H1 (cell line): ENCODE results near the gene CFAP54. TPM values are rescaled to one million over a fixed set of nuclear protein-coding genes. Genes with fewer than 3 reads are reported as not detected.

Source experiments
- CTCF ChIA-PET: fragments of 300-600 bp; sonication (Branson Sonifier 250); formaldehyde crosslinking; loops from one replicate; lab custom pipeline; 2021; ENCODE audit not compliant: partially characterized antibody; lab: Charles Lee
- POLR2A ChIA-PET: fragments of 300-600 bp; sonication (Branson Sonifier 250); formaldehyde crosslinking; loops from one replicate; lab custom pipeline; 2021; ENCODE audit warnings: inconsistent platforms; ENCODE audit not compliant: partially characterized antibody; lab: Charles Lee
- DNase-seq, 2 experiments: peaks; one replicate each; pipeline versions ENCODE4 v3.0.0 to v3.0.0-alpha.2; 2010 to 2022; ENCODE audit warnings: low spot score in 2 of 2, low read depth in 1 of 2, mixed read lengths in 1 of 2
- FAIRE-seq: peaks from 2 replicates; lab custom pipeline; 2011; peaks lifted over from hg19 to GRCh38; lab: Jason Lieb, UNC
- H2AFZ ChIP-seq: 2 replicates; pipeline ENCODE4 v1.8.1; 2012; ENCODE audit warnings: low read length, inconsistent platforms
- H2AK5ac ChIP-seq: 2 replicates; pipeline ENCODE4 v1.6.1; 2013; ENCODE audit warnings: low read depth, low read length
- H2BK120ac ChIP-seq: replicated peaks from 2 replicates; pipeline ENCODE3; 2013; ENCODE audit warnings: low read depth, low read length, inconsistent platforms
- H2BK12ac ChIP-seq: 2 replicates; pipeline ENCODE4 v1.6.1; 2013; ENCODE audit warnings: low read depth, low read length
- H2BK15ac ChIP-seq: 2 replicates; pipeline ENCODE4 v1.6.1; 2013; ENCODE audit warnings: low read length
- H2BK20ac ChIP-seq: 2 replicates; pipeline ENCODE4 v1.6.1; 2013; ENCODE audit warnings: low read length
- H2BK5ac ChIP-seq: 2 replicates; pipeline ENCODE4 v1.6.1; 2013; ENCODE audit warnings: low read depth, low read length
- H3K14ac ChIP-seq: 2 replicates; pipeline ENCODE4 v1.6.1; 2013; ENCODE audit warnings: inconsistent platforms; ENCODE audit not compliant: insufficient read length
- H3K18ac ChIP-seq: 2 replicates; pipeline ENCODE4 v1.6.1; 2013; ENCODE audit warnings: low read length; ENCODE audit errors: extremely low read depth
- H3K23ac ChIP-seq: 2 replicates; pipeline ENCODE4 v1.6.1; 2013; ENCODE audit warnings: inconsistent platforms; ENCODE audit not compliant: insufficient read length
- H3K23me2 ChIP-seq: 2 replicates; pipeline ENCODE4 v1.6.1; 2013; ENCODE audit warnings: low read depth, low read length
- H3K27ac ChIP-seq: 2 replicates; pipeline ENCODE4 v1.6.1; 2011; ENCODE audit warnings: low read depth, low read length, inconsistent platforms
- H3K27me3 ChIP-seq, 4 experiments: replicated peaks in 1 of 4; 1 replicate in 1 of 4; 2 replicates in 3 of 4; pipeline versions ENCODE4 v1.6.1 to v1.8.1; 2011 to 2013; ENCODE audit warnings: low read length in 3 of 4, mild to moderate bottlenecking in 3 of 4, inconsistent platforms in 2 of 4, mixed read lengths in 2 of 4, moderate library complexity in 1 of 4; ENCODE audit not compliant: control insufficient read depth in 3 of 4, insufficient read depth in 3 of 4; ENCODE audit errors: extremely low read depth in 1 of 4
- H3K36me3 ChIP-seq, 4 experiments: 2 replicates each; pipeline versions ENCODE4 v1.6.1 to v1.8.1; 2011 to 2013; ENCODE audit warnings: mild to moderate bottlenecking in 4 of 4, low read length in 3 of 4, moderate library complexity in 2 of 4, control low read depth in 1 of 4, inconsistent platforms in 1 of 4; ENCODE audit not compliant: insufficient read depth in 4 of 4, control insufficient read depth in 2 of 4
- H3K4ac ChIP-seq: replicated peaks from 2 replicates; pipeline ENCODE3; 2013; ENCODE audit warnings: low read length, low read depth, mixed read lengths, inconsistent platforms; ENCODE audit not compliant: insufficient read length
- H3K4me1 ChIP-seq, 4 experiments: replicated peaks in 1 of 4; 1 replicate in 1 of 4; 2 replicates in 3 of 4; pipeline versions ENCODE4 v1.6.1 to v1.8.1; 2011 to 2013; ENCODE audit warnings: low read length in 3 of 4, inconsistent platforms in 2 of 4, mixed read lengths in 1 of 4; ENCODE audit not compliant: insufficient read depth in 4 of 4, control insufficient read depth in 3 of 4
- H3K4me2 ChIP-seq, 2 experiments: 2 replicates each; pipeline versions ENCODE4 v1.6.1 to v1.8.1; 2011 to 2013; ENCODE audit warnings: low read depth in 2 of 2, low read length in 2 of 2, control low read depth in 1 of 2, inconsistent platforms in 1 of 2, mild to moderate bottlenecking in 1 of 2; ENCODE audit not compliant: insufficient read depth in 1 of 2
- H3K4me3 ChIP-seq, 4 experiments: fragments of 200-600, 300-600 bp in 1 of 4; sonication (generic), shearing (Covaris generic), sonication (Bioruptor Twin) in 1 of 4; 2 replicates each; pipeline versions ENCODE4 v1.5.1 to v1.8.1; 2011 to 2016; ENCODE audit warnings: low read length in 4 of 4, low read depth in 3 of 4, control low read depth in 2 of 4, inconsistent platforms in 2 of 4, mild to moderate bottlenecking in 2 of 4, mixed read lengths in 1 of 4, moderate library complexity in 1 of 4; ENCODE audit not compliant: insufficient read depth in 2 of 4; ENCODE audit errors: extremely low read depth in 1 of 4
- H3K56ac ChIP-seq: replicated peaks from 2 replicates; pipeline ENCODE3; 2013; ENCODE audit warnings: low read depth, mild to moderate bottlenecking, mixed read lengths, low read length, inconsistent platforms; ENCODE audit not compliant: insufficient read length
- H3K79me1 ChIP-seq: 2 replicates; pipeline ENCODE4 v1.6.1; 2013; ENCODE audit warnings: low read depth, low read length, control low read depth
- H3K79me2 ChIP-seq, 2 experiments: 2 replicates each; pipeline versions ENCODE4 v1.6.1 to v1.8.1; 2012 to 2013; ENCODE audit warnings: low read length in 2 of 2, mild to moderate bottlenecking in 2 of 2, inconsistent platforms in 1 of 2; ENCODE audit not compliant: insufficient read depth in 2 of 2, control insufficient read depth in 1 of 2
- H3K9ac ChIP-seq, 4 experiments: replicated peaks in 1 of 4; 1 replicate in 1 of 4; 2 replicates in 3 of 4; pipeline versions ENCODE4 v1.6.1 to v1.8.1; 2011 to 2013; ENCODE audit warnings: low read depth in 3 of 4, low read length in 3 of 4, control low read depth in 2 of 4, mild to moderate bottlenecking in 2 of 4, moderate library complexity in 2 of 4, inconsistent platforms in 1 of 4; ENCODE audit errors: extremely low read depth in 1 of 4
- H3K9me3 ChIP-seq, 2 experiments: 2 replicates each; pipeline versions ENCODE4 v1.6.1 to v1.8.1; 2012 to 2013; ENCODE audit warnings: mild to moderate bottlenecking in 2 of 2, moderate library complexity in 2 of 2, control low read depth in 1 of 2, inconsistent platforms in 1 of 2, low read depth in 1 of 2, low read length in 1 of 2, mixed read lengths in 1 of 2; ENCODE audit not compliant: insufficient read depth in 2 of 2
- H4K20me1 ChIP-seq, 2 experiments: replicated peaks in 1 of 2; 2 replicates each; pipeline versions ENCODE3 to v1.8.1; 2011 to 2013; ENCODE audit warnings: inconsistent platforms in 2 of 2, low read length in 2 of 2, mild to moderate bottlenecking in 1 of 2; ENCODE audit not compliant: insufficient read depth in 2 of 2, control insufficient read depth in 1 of 2
- H4K5ac ChIP-seq: 2 replicates; pipeline ENCODE4 v1.6.1; 2013; ENCODE audit warnings: low read length, low read depth, mixed read lengths, inconsistent platforms; ENCODE audit not compliant: insufficient read length
- H4K8ac ChIP-seq: 2 replicates; pipeline ENCODE4 v1.8.0; 2013; ENCODE audit warnings: mild to moderate bottlenecking, moderate library complexity, low read length, inconsistent platforms; ENCODE audit not compliant: insufficient read depth; ENCODE audit errors: extremely low read depth
- H4K91ac ChIP-seq: replicated peaks from 2 replicates; pipeline ENCODE3; 2013; ENCODE audit warnings: low read length, mixed read lengths, inconsistent platforms; ENCODE audit not compliant: insufficient read length
- MAFK ChIP-seq: IDR thresholded peaks from 2 replicates; pipeline ENCODE4 v1.6.1; 2012; ENCODE audit warnings: low read depth, mild to moderate bottlenecking, improper control_type of control experiment, low read length
- SIX5 ChIP-seq: IDR thresholded peaks from 2 replicates; pipeline ENCODE4 v1.6.1; 2011; ENCODE audit warnings: mild to moderate bottlenecking, low read depth, low read length
- WGBS, 2 experiments: shearing (Covaris generic) in 1 of 2; methylation state at CpG; one replicate each; pipeline versions ENCODE4 v1.1.6 to v1.1.7; 2013 to 2015; ENCODE audit warnings: low lambda C conversion rate in 2 of 2, mixed read lengths in 2 of 2, inconsistent platforms in 1 of 2, low coverage in 1 of 2, missing lambda C conversion rate in 1 of 2; ENCODE audit not compliant: insufficient replicate concordance in 2 of 2, insufficient coverage in 1 of 2, insufficient read length in 1 of 2; ENCODE audit errors: extremely low coverage in 1 of 2, missing lambda C conversion rate in 1 of 2; 5-methylcytosine and 5-hydroxymethylcytosine counted together
- polyA plus RNA-seq, 7 experiments: library from polyadenylated mRNA; depleted of rRNA in 3 of 7; stranded (reverse) in 5 of 7; unstranded in 2 of 7; fragments of >200 nt in 5 of 7; fragments of 200-250 nt in 2 of 7; gene quantifications; 1 replicate in 5 of 7; 2 replicates in 1 of 7; 4 replicates in 1 of 7; pipeline versions ENCODE4 v1.2.1 to v1.2.3, GENCODE V29; 2011 to 2013; ENCODE audit warnings: missing spikeins in 2 of 7, mixed read lengths in 2 of 7
- total RNA-seq: library from RNA; stranded (reverse); fragmentation: NEBNext Ultra II Directional; extraction: Animal tissue kit (Norgen Biotek cat#: 25700); gene quantifications from 2 replicates; pipeline ENCODE4 v1.2.1, GENCODE V29; 2021

CFAP54 gene
- total and polyA plus RNA-seq, 2 of the 8 experiments (the other 6 are each of a cell fraction or from before 2014, with no cell fraction given): 0.17 to 0.33 TPM

DNA sequence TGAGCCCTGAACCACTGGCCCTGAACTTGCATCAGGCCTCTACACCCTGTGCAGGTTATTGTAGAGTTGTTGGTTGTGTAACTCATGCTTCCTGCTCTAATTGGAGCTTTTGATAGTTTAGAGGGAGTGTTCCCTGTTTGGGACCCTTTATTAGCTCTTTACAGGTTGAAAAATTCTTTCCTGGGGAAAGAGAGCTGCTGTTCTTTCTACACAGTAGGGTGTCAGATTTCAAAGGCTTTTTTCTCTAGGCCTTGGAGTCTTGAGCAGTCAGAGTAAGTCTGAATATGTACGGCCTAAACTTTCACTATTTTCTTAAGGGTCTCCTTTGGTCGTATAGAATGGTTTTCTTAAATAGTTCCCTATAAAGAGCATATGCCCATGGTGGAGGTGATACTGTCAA lies 356.9 kb downstream of the CFAP54 start:
- no peak overlapping the region for H4K91ac ChIP-seq
- H3K36me3 ChIP-seq: no peaks in the 10 kb centered on the region
- no peaks in the 10 kb centered on the region for H3K79me2 ChIP-seq
- H2BK12ac ChIP-seq: no peak overlapping the region
- no peak overlapping the region for H2BK5ac ChIP-seq
- 60% methylated on average over 2 of the region's 2 CpGs; no CpG with 5 or more reads in 1 of the 2 experiments for WGBS, 2 experiments
- FAIRE-seq (no peak), DNase-seq (no peak)
- H2BK120ac ChIP-seq: no peak overlapping the region
- H3K18ac ChIP-seq: no peak overlapping the region
- peaks cover 0 to 6% (median 0%) of the 10 kb centered on the region in 4 experiments; a peak in 2 of 7 replicates for H3K4me1 ChIP-seq
- no peaks in the 10 kb centered on the region for H3K79me1 ChIP-seq
- no peak overlapping the region for H3K27ac ChIP-seq
- H4K5ac ChIP-seq: no peak overlapping the region
- H3K9me3 ChIP-seq: no peaks in the 10 kb centered on the region
- no peaks in the 10 kb centered on the region for H3K27me3 ChIP-seq
- no peak overlapping the region for H2AFZ ChIP-seq
- no peak overlapping the region for H3K9ac ChIP-seq
- H2BK15ac ChIP-seq: no peak overlapping the region
- H3K4ac ChIP-seq: no peak overlapping the region
- CTCF ChIA-PET: no interaction called here
- no peaks in the 10 kb centered on the region for H3K23me2 ChIP-seq
- no peak overlapping the region for H3K23ac ChIP-seq
- no peak overlapping the region for H4K8ac ChIP-seq
- no peak overlapping the region for H2BK20ac ChIP-seq
- TF ChIP-seq MAFK (no peak), SIX5 (0 out of 2 replicates have a peak, but pooled peaks have one; percentile 25)
- TF ChIP-seq, all 59 proteins: peak for 1
- POLR2A ChIA-PET: no interaction called here
- no peaks in the 10 kb centered on the region for H4K20me1 ChIP-seq
- H3K4me3 ChIP-seq: no peak overlapping the region
- peak overlapping the region in 1 of 2 experiments; percentile 28; a peak in 1 of 4 replicates for H3K4me2 ChIP-seq
- H3K56ac ChIP-seq: no peak overlapping the region
- H3K14ac ChIP-seq: no peak overlapping the region
- H2AK5ac ChIP-seq: no peak overlapping the region
